Measurements from ENCODE around the gene MYF6. TPM values are rescaled to one million over a fixed set of nuclear protein-coding genes. Genes with fewer than 3 reads are reported as not detected.

Gene MYF6
- total RNA-seq, 2 experiments from 2014 or later, result not detected

DNA sequence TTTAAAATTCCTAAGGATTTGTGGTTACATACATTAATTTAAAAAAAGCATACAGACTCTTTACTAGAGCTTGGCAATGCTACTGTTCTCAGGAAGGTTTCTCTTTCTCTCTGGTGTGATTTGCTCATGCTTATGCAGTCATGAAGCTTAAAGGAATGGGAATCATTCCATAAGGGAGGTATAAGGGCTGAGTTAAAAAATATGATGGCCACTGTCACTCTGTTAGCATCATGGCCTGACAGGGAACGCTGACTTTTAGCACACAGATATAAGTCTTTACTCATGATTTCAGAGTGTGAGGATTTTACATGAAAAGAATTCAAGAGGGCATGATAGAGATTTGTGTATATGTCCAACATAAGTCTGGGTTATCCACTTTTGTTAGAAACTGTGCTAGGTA is 13.1 kb downstream of the MYF6 start:
- no peak overlapping the region for H3K4me3 ChIP-seq (ENCODE audit: low read length)
- peaks cover 12% of the 10 kb centered on the region for H3K27me3 Mint-ChIP-seq
- POLR2A ChIA-PET, result no interaction called here
- H3K27me3 ChIP-seq (ENCODE audit: control insufficient read depth in 1 of 2, insufficient read depth in 2 of 2, low read length in 2 of 2), result peaks cover 8 to 9% of the 10 kb centered on the region in 2 experiments
- CTCF ChIA-PET, result no interaction called here
- H3K4me1 ChIP-seq (ENCODE audit: insufficient read depth, low read length), result no peaks in the 10 kb centered on the region
- no peak overlapping the region for H3K27ac ChIP-seq (ENCODE audit: low read depth in 1 of 2, low read length in 2 of 2)
- TF ChIP-seq CTCF (IDR thresholded peaks at IDR 0.05), result no peak
- H3K36me3 ChIP-seq (ENCODE audit: insufficient read depth, low read length), result no peaks in the 10 kb centered on the region
- H3K9me3 ChIP-seq (ENCODE audit: control insufficient read depth in 1 of 2, insufficient read depth in 1 of 2, low read length in 2 of 2), result peaks cover 0 to 13% of the 10 kb centered on the region in 2 experiments
- H3K4me3 Mint-ChIP-seq, result no peak overlapping the region
- H3K9me3 Mint-ChIP-seq, result no peaks in the 10 kb centered on the region
- ATAC-seq (ENCODE audit: poor library complexity) (no peak), DNase-seq (no peak)
- intact Hi-C loops (cut with DNase I, micrococcal nuclease), result no loop called here
- H3K36me3 Mint-ChIP-seq (ENCODE audit: low read depth), result no peaks in the 10 kb centered on the region
- H3K4me1 Mint-ChIP-seq (ENCODE audit: low read depth), result no peaks in the 10 kb centered on the region
- no peak overlapping the region for H3K27ac Mint-ChIP-seq

- Mint-ChIP-seq H3K4me1 (ENCODE audit: low read depth) (no peaks in the 10 kb centered on the region), H3K27ac (no peak overlapping the region), H3K36me3 (ENCODE audit: low read depth) (no peaks in the 10 kb centered on the region), H3K27me3 (peaks cover 4% of the 10 kb centered on the region), H3K4me3 (no peak overlapping the region), H3K9me3 (no peaks in the 10 kb centered on the region)
- ATAC-seq (ENCODE audit: poor library complexity) (no peak), DNase-seq (no peak)
- H3K27ac ChIP-seq (ENCODE audit: low read depth in 1 of 2, low read length in 2 of 2), result no peak overlapping the region
- CTCF ChIA-PET, result no interaction called here
- peaks cover 1 to 3% of the 10 kb centered on the region in 2 experiments for H3K27me3 ChIP-seq (ENCODE audit: control insufficient read depth in 1 of 2, insufficient read depth in 2 of 2, low read length in 2 of 2)
- H3K4me1 ChIP-seq (ENCODE audit: insufficient read depth, low read length), result no peaks in the 10 kb centered on the region
- POLR2A ChIA-PET, result no interaction called here
- no peak for TF ChIP-seq CTCF (IDR thresholded peaks at IDR 0.05)
- peaks cover 0 to 12% of the 10 kb centered on the region in 2 experiments for H3K9me3 ChIP-seq (ENCODE audit: control insufficient read depth in 1 of 2, insufficient read depth in 1 of 2, low read length in 2 of 2)
- intact Hi-C loops (cut with DNase I, micrococcal nuclease), result no loop called here
- H3K36me3 ChIP-seq (ENCODE audit: insufficient read depth, low read length), result no peaks in the 10 kb centered on the region
- H3K4me3 ChIP-seq (ENCODE audit: low read length), result no peak overlapping the region
Observed at GRCh38 chr12:80721326-80721725, 13.9 kb downstream of the MYF6 start.

DNA sequence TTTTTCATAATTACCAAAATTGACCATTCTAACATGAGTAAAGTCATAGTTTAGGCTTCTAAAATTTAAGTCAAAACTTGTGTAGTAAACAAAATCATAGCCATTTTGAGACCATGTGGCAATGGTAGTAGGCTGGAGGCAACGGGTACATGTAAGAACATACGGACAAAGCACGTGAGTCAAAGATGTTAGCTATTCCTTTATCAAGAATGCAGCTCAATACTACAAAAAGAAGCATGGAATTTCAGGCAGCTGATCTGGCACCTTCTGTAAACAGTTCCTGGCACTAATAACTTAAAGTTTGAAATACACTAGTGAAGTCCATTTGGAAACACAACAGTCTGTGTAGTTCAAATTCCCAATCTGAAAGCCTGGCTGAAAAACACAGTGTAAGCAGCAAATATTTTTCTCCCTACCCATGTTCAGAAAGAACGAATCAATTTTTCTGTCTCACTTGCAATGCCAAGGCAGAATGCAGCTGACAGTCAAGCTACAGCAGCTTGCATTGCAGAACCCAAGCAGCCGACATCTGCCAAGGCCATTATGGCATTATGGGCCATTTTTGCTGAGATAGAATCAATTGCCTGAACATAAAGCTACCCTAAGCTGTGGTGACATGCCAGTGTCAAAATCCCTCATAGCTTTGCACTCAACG is 38.5 kb downstream of the MYF6 start:
- H3K27ac ChIP-seq (ENCODE audit: low read depth in 1 of 2, low read length in 2 of 2), result no peak overlapping the region
- H3K4me1 ChIP-seq (ENCODE audit: insufficient read depth, low read length), result no peaks in the 10 kb centered on the region
- no peak overlapping the region for H3K27ac Mint-ChIP-seq
- H3K36me3 Mint-ChIP-seq (ENCODE audit: low read depth), result no peaks in the 10 kb centered on the region
- ATAC-seq (ENCODE audit: poor library complexity) (no peak), DNase-seq (no peak)
- H3K9me3 Mint-ChIP-seq, result no peaks in the 10 kb centered on the region
- H3K4me1 Mint-ChIP-seq (ENCODE audit: low read depth), result no peaks in the 10 kb centered on the region
- H3K27me3 ChIP-seq (ENCODE audit: control insufficient read depth in 1 of 2, insufficient read depth in 2 of 2, low read length in 2 of 2), result no peaks in the 10 kb centered on the region
- intact Hi-C loops (cut with DNase I, micrococcal nuclease), result no loop called here
- H3K4me3 Mint-ChIP-seq, result no peak overlapping the region
- POLR2A ChIA-PET, result no interaction called here
- H3K27me3 Mint-ChIP-seq, result no peaks in the 10 kb centered on the region
- no peaks in the 10 kb centered on the region for H3K36me3 ChIP-seq (ENCODE audit: insufficient read depth, low read length)
- no peak for TF ChIP-seq CTCF (IDR thresholded peaks at IDR 0.05)
- no peak overlapping the region for H3K4me3 ChIP-seq (ENCODE audit: low read length)
- CTCF ChIA-PET, result no interaction called here
- H3K9me3 ChIP-seq (ENCODE audit: control insufficient read depth in 1 of 2, insufficient read depth in 1 of 2, low read length in 2 of 2), result peaks cover 0 to 3% of the 10 kb centered on the region in 2 experiments
